HepG2 (cell line): ENCODE measurements around the gene NT5C. TPM values are rescaled to one million over a fixed set of nuclear protein-coding genes. Genes with fewer than 3 reads are reported as not detected.

Experiments used
- BCL6 ChIP-seq: IDR thresholded peaks from 2 replicates; pipeline ENCODE4 v1.6.1; 2016; ENCODE audit warnings: missing genetic modification reagents, missing compliant biosample characterization
- CCAR2 ChIP-seq: fragments of 200-400 bp; formaldehyde crosslinking; optimal IDR thresholded peaks from 2 replicates; pipeline ENCODE3; 2018; ENCODE audit warnings: low read depth, mild to moderate bottlenecking, low read length, moderate library complexity
- DDIT3 ChIP-seq: sonication (generic); formaldehyde crosslinking; IDR thresholded peaks from 2 replicates; pipeline ENCODE4 v1.4.0; 2020; ENCODE audit warnings: mild to moderate bottlenecking, missing genetic modification reagents
- ESRRA ChIP-seq: sonication (generic); formaldehyde crosslinking; IDR thresholded peaks from 2 replicates; pipeline ENCODE4 v1.5.1; 2020; ENCODE audit warnings: mild to moderate bottlenecking, low read depth, missing genetic modification reagents
- FLYWCH1 ChIP-seq: sonication (generic); formaldehyde crosslinking; IDR thresholded peaks from 2 replicates; pipeline ENCODE4 v1.8.1; 2023; ENCODE audit warnings: mild to moderate bottlenecking, missing genetic modification reagents
- HNRNPUL1 ChIP-seq: fragments of 200-400 bp; formaldehyde crosslinking; IDR thresholded peaks from 2 replicates; pipeline ENCODE4 v1.6.1; 2017; ENCODE audit warnings: low read depth, mild to moderate bottlenecking, low read length, moderate library complexity
- ISL2 ChIP-seq: sonication (generic); formaldehyde crosslinking; IDR thresholded peaks from 2 replicates; pipeline ENCODE4 v1.5.0; 2020; ENCODE audit warnings: missing genetic modification reagents
- NCOA2 ChIP-seq: sonication (generic); formaldehyde crosslinking; IDR thresholded peaks from 2 replicates; pipeline ENCODE4 v1.8.0; 2022; ENCODE audit warnings: inconsistent platforms
- NR2F1 ChIP-seq, 2 experiments: fragments of 450-650 bp in 1 of 2; formaldehyde crosslinking in 1 of 2; IDR thresholded peaks; 2 replicates each; pipeline versions ENCODE4 v1.5.0 to v1.6.1; 2016 to 2020; ENCODE audit warnings: mild to moderate bottlenecking in 1 of 2, missing compliant biosample characterization in 1 of 2, missing genetic modification reagents in 1 of 2, moderate library complexity in 1 of 2
- PCBP2 ChIP-seq: fragments of 200-400 bp; formaldehyde crosslinking; optimal IDR thresholded peaks from 2 replicates; pipeline ENCODE3; 2018; ENCODE audit warnings: low read length, low read depth; ENCODE audit not compliant: poor library complexity, severe bottlenecking
- SMYD3 ChIP-seq: sonication (generic); formaldehyde crosslinking; IDR thresholded peaks from 2 replicates; pipeline ENCODE4 v1.8.1; 2023; ENCODE audit warnings: mild to moderate bottlenecking, missing genetic modification reagents
- TARDBP ChIP-seq: sonication (generic); formaldehyde crosslinking; IDR thresholded peaks from 2 replicates; pipeline ENCODE4 v1.8.0; 2022; ENCODE audit warnings: mild to moderate bottlenecking, missing genetic modification reagents
- ZBTB8A ChIP-seq: sonication (generic); formaldehyde crosslinking; IDR thresholded peaks from 2 replicates; pipeline ENCODE4 v1.4.0; 2020; ENCODE audit warnings: mild to moderate bottlenecking, low read depth, missing genetic modification reagents, borderline replicate concordance
- ZFP41 ChIP-seq: sonication (generic); formaldehyde crosslinking; IDR thresholded peaks from 2 replicates; pipeline ENCODE4 v1.4.0; 2020; ENCODE audit warnings: mild to moderate bottlenecking, missing genetic modification reagents, borderline replicate concordance
- ZNF143 ChIP-seq: sonication (generic); formaldehyde crosslinking; IDR thresholded peaks from 2 replicates; pipeline ENCODE4 v1.4.0; 2020; ENCODE audit warnings: missing genetic modification reagents
- ZNF260 ChIP-seq: sonication (generic); formaldehyde crosslinking; IDR thresholded peaks from 2 replicates; pipeline ENCODE4 v1.4.0; 2020; ENCODE audit warnings: missing genetic modification reagents, low read depth, mild to moderate bottlenecking, borderline replicate concordance
- ZNF263 ChIP-seq: sonication (generic); formaldehyde crosslinking; IDR thresholded peaks from 2 replicates; pipeline ENCODE4 v1.4.0; 2020; ENCODE audit warnings: missing genetic modification reagents
- ZNF275 ChIP-seq: sonication (generic); formaldehyde crosslinking; IDR thresholded peaks from 2 replicates; pipeline ENCODE4 v1.8.0; 2022; ENCODE audit warnings: missing genetic modification reagents, mild to moderate bottlenecking, inconsistent platforms, borderline replicate concordance
- ZNF382 ChIP-seq: sonication (generic); formaldehyde crosslinking; IDR thresholded peaks from 2 replicates; pipeline ENCODE4 v1.5.0; 2020; ENCODE audit warnings: missing genetic modification reagents, mild to moderate bottlenecking, borderline replicate concordance
- ZNF709 ChIP-seq: sonication (generic); formaldehyde crosslinking; IDR thresholded peaks from 2 replicates; pipeline ENCODE4 v1.5.0; 2020; ENCODE audit warnings: mild to moderate bottlenecking, missing genetic modification reagents
- ZNF710 ChIP-seq: sonication (generic); formaldehyde crosslinking; IDR thresholded peaks from 2 replicates; pipeline ENCODE4 v1.5.0; 2020; ENCODE audit warnings: mild to moderate bottlenecking, missing genetic modification reagents, borderline replicate concordance
- ZNF776 ChIP-seq: sonication (generic); formaldehyde crosslinking; IDR thresholded peaks from 2 replicates; pipeline ENCODE4 v1.4.0; 2020; ENCODE audit warnings: mild to moderate bottlenecking, missing genetic modification reagents
- ZNF792 ChIP-seq: IDR thresholded peaks from 2 replicates; pipeline ENCODE4 v1.6.1; 2016
- polyA plus RNA-seq, 8 experiments: library from polyadenylated mRNA; depleted of rRNA in 3 of 8; stranded (reverse) in 7 of 8; unstranded in 1 of 8; fragments of >200 nt; fragmentation: Illumina TruSeq in 4 of 8; extraction: Trizol in 4 of 8; gene quantifications; 2 replicates each; pipeline versions ENCODE4 v1.2.1 to v1.2.3, GENCODE V29; 2011 to 2016; ENCODE audit warnings: low read depth in 4 of 8, missing spikeins in 1 of 8, mixed read lengths in 1 of 8; ENCODE audit not compliant: insufficient read depth in 1 of 8
- total RNA-seq, 5 experiments: library from RNA; depleted of rRNA; stranded (reverse); fragments of >200 nt; fragmentation: Illumina TruSeq; extraction: Trizol; gene quantifications; 2 replicates each; pipeline ENCODE4 v1.2.3, GENCODE V29; 2016; ENCODE audit warnings: low read depth in 1 of 5
- TF ChIP-seq, protein P1 (sequence below): sonication (generic); formaldehyde crosslinking; IDR thresholded peaks from 2 replicates; pipeline ENCODE4 v1.5.0; 2020; ENCODE audit warnings: mild to moderate bottlenecking, missing genetic modification reagents
- TF ChIP-seq, protein P2 (sequence below): sonication (generic); formaldehyde crosslinking; IDR thresholded peaks from 2 replicates; pipeline ENCODE4 v1.8.0; 2022; ENCODE audit warnings: missing genetic modification reagents, mild to moderate bottlenecking, borderline replicate concordance

Gene NT5C
- total and polyA plus RNA-seq, 2 of the 13 experiments (the other 11 are each of a cell fraction or from before 2014, with no cell fraction given) = 42.8 to 48.6 TPM

GRCh38 chr17:75091855-75092327, 39.7 kb downstream of the NT5C start (continued):
- TF ChIP-seq CCAR2 = no peak
- no peak for TF ChIP-seq ZNF710 (CRISPR knock-in tag)
- TF ChIP-seq, protein P1, sequence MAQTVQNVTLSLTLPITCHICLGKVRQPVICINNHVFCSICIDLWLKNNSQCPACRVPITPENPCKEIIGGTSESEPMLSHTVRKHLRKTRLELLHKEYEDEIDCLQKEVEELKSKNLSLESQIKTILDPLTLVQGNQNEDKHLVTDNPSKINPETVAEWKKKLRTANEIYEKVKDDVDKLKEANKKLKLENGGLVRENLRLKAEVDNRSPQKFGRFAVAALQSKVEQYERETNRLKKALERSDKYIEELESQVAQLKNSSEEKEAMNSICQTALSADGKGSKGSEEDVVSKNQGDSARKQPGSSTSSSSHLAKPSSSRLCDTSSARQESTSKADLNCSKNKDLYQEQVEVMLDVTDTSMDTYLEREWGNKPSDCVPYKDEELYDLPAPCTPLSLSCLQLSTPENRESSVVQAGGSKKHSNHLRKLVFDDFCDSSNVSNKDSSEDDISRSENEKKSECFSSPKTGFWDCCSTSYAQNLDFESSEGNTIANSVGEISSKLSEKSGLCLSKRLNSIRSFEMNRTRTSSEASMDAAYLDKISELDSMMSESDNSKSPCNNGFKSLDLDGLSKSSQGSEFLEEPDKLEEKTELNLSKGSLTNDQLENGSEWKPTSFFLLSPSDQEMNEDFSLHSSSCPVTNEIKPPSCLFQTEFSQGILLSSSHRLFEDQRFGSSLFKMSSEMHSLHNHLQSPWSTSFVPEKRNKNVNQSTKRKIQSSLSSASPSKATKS (CRISPR knock-in tag) = no peak
- no peak for TF ChIP-seq ZNF709
- TF ChIP-seq ZNF275 (CRISPR knock-in tag) = no peak; the same call in 1 of the 2 replicates
- TF ChIP-seq DDIT3 = no peak
- TF ChIP-seq HNRNPUL1 = no peak
- no peak for TF ChIP-seq ZNF260 (CRISPR knock-in tag)
- TF ChIP-seq ZNF143 = no peak
- TF ChIP-seq NCOA2 (CRISPR knock-in tag) = no peak
- TF ChIP-seq ISL2 (CRISPR knock-in tag) = no peak
- no peak for TF ChIP-seq ZNF792 (CRISPR knock-in tag)
- TF ChIP-seq SMYD3 (CRISPR knock-in tag) = no peak
- TF ChIP-seq ZNF263 (CRISPR knock-in tag) = no peak
- TF ChIP-seq PCBP2 = no peak
- 0 out of 2 replicates have a peak, but pooled peaks have one; percentile 28 for TF ChIP-seq TARDBP (CRISPR knock-in tag)
- TF ChIP-seq NR2F1 (CRISPR knock-in tag; IDR thresholded peaks at IDR 0.05) = no peak
- TF ChIP-seq ESRRA (CRISPR knock-in tag) = no peak
- TF ChIP-seq ZFP41 (CRISPR knock-in tag) = no peak
- no peak for TF ChIP-seq ZBTB8A (CRISPR knock-in tag)
- TF ChIP-seq ZNF776 (CRISPR knock-in tag) = no peak
- 0 out of 2 replicates have a peak, but pooled peaks have one; percentile 7 for TF ChIP-seq FLYWCH1 (CRISPR knock-in tag)
- TF ChIP-seq ZNF382 (CRISPR knock-in tag) = no peak
- TF ChIP-seq, protein P2, sequence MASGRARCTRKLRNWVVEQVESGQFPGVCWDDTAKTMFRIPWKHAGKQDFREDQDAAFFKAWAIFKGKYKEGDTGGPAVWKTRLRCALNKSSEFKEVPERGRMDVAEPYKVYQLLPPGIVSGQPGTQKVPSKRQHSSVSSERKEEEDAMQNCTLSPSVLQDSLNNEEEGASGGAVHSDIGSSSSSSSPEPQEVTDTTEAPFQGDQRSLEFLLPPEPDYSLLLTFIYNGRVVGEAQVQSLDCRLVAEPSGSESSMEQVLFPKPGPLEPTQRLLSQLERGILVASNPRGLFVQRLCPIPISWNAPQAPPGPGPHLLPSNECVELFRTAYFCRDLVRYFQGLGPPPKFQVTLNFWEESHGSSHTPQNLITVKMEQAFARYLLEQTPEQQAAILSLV (CRISPR knock-in tag) = no peak
- TF ChIP-seq BCL6 (CRISPR knock-in tag) = no peak
